GM12878 (cell line): ENCODE data around the gene SPINT1. TPM values are rescaled to one million over a fixed set of nuclear protein-coding genes. Genes with fewer than 3 reads are reported as not detected.

ENCODE experiments used
- ATAC-seq: fragments of 200-7000 bp; cut with Tn5 transposase; 3 replicates; pipeline ENCODE4 v1.9.1; 2020; ENCODE audit warnings: mild to moderate bottlenecking, moderate library complexity
- BruUV-seq: library from RNA; stranded (reverse); fragments of 400-500 nt; replicated peaks from 2 replicates; lab custom pipeline; 2021; lab: Mats Ljungman, UMichigan
- CTCF ChIA-PET: fragments of 300-600 bp; sonication (Branson Sonifier 250); formaldehyde crosslinking; extraction: SDS; loops from one replicate; lab custom pipeline; 2021; ENCODE audit warnings: inconsistent platforms; lab: Yijun Ruan, JAX
- POLR2A ChIA-PET: fragments of 350-600 bp; formaldehyde crosslinking; extraction: SDS; loops from one replicate; lab custom pipeline; 2021; ENCODE audit warnings: inconsistent platforms; lab: Charles Lee
- RAD21 ChIA-PET: fragments of 300-600 bp; sonication (Branson Sonifier 250); formaldehyde crosslinking; loops from one replicate; lab custom pipeline; 2023; ENCODE audit warnings: antibody characterized with exemption; ENCODE audit not compliant: unreplicated experiment; lab: Charles Lee
- SMC1A ChIA-PET: fragments of 300-600 bp; sonication (Branson Sonifier 250); formaldehyde crosslinking; loops from one replicate; lab custom pipeline; 2023; ENCODE audit not compliant: unreplicated experiment, uncharacterized antibody; lab: Charles Lee
- DNase-seq: peaks from one replicate; pipeline ENCODE4 v3.0.0-alpha.2; 2011; ENCODE audit warnings: low read depth, low spot score
- FAIRE-seq: peaks from 3 replicates; lab custom pipeline; 2011; peaks lifted over from hg19 to GRCh38; lab: Jason Lieb, UNC
- H2AFZ ChIP-seq: 2 replicates; pipeline ENCODE4 v1.6.0; 2011; ENCODE audit warnings: low read depth, low read length, control low read depth; ENCODE audit not compliant: control insufficient read depth
- H3K27ac ChIP-seq: 2 replicates; pipeline ENCODE4 v1.5.1; 2011; ENCODE audit warnings: control low read depth; ENCODE audit not compliant: control insufficient read depth, insufficient read depth
- H3K27me3 ChIP-seq, 2 experiments: replicated peaks in 1 of 2; 2 replicates each; pipeline versions ENCODE4 v1.6.0 to v1.6.1; 2011; ENCODE audit warnings: low read length in 1 of 2; ENCODE audit not compliant: control insufficient read depth in 2 of 2, insufficient read depth in 2 of 2
- H3K36me3 ChIP-seq, 2 experiments: 2 replicates each; pipeline ENCODE4 v1.5.1; 2011; ENCODE audit warnings: low read length in 1 of 2; ENCODE audit not compliant: control insufficient read depth in 2 of 2, insufficient read depth in 2 of 2
- H3K4me1 ChIP-seq: 2 replicates; pipeline ENCODE4 v1.6.1; 2011; ENCODE audit warnings: mild to moderate bottlenecking, low read length, moderate library complexity, mixed read lengths; ENCODE audit not compliant: control insufficient read depth, insufficient read depth
- H3K4me2 ChIP-seq: 2 replicates; pipeline ENCODE4 v1.6.0; 2011; ENCODE audit warnings: control low read depth; ENCODE audit not compliant: control insufficient read depth, insufficient read depth
- H3K4me3 ChIP-seq: fragments of 200-600 bp; sonication (generic); 2 replicates; pipeline ENCODE4 v1.5.1; 2016
- H3K79me2 ChIP-seq: 2 replicates; pipeline ENCODE4 v1.6.0; 2011; ENCODE audit warnings: low read length; ENCODE audit not compliant: control insufficient read depth, insufficient read depth
- H3K9ac ChIP-seq: 2 replicates; pipeline ENCODE4 v1.8.0; 2011; ENCODE audit warnings: low read length, control low read depth, mixed read lengths; ENCODE audit not compliant: control insufficient read depth, insufficient read depth
- H3K9me3 ChIP-seq: replicated peaks from 3 replicates; pipeline ENCODE4 v1.5.1; 2011; ENCODE audit warnings: mild to moderate bottlenecking, low read length; ENCODE audit not compliant: control insufficient read depth, insufficient read depth
- H4K20me1 ChIP-seq: 2 replicates; pipeline ENCODE4 v1.6.0; 2011; ENCODE audit not compliant: control insufficient read depth, insufficient read depth
- BCLAF1 ChIP-seq: fragments of 450-650 bp; IDR thresholded peaks from 2 replicates; pipeline ENCODE4 v1.6.1; 2017; ENCODE audit warnings: antibody characterized with exemption, mild to moderate bottlenecking, moderate library complexity
- CBFB ChIP-seq: IDR thresholded peaks from 2 replicates; pipeline ENCODE4 v1.6.1; 2016; ENCODE audit warnings: antibody characterized with exemption, low read depth
- CHD2 ChIP-seq: IDR thresholded peaks from 2 replicates; pipeline ENCODE4 v1.6.1; 2011; ENCODE audit warnings: low read depth, low read length, improper control_type of control experiment, borderline replicate concordance
- EZH2 ChIP-seq: IDR thresholded peaks from 2 replicates; pipeline ENCODE4 v1.6.1; 2012; ENCODE audit warnings: low read depth, mild to moderate bottlenecking, control low read depth, inconsistent platforms, low read length, borderline replicate concordance; ENCODE audit not compliant: control insufficient read depth
- FOS ChIP-seq: IDR thresholded peaks from 3 replicates; pipeline ENCODE4 v1.6.1; 2011; ENCODE audit warnings: borderline replicate concordance; ENCODE audit not compliant: insufficient read length; ENCODE audit errors: extremely low read depth
- MXI1 ChIP-seq: fragments of 150-350 bp; IDR thresholded peaks from 2 replicates; pipeline ENCODE4 v1.6.1; 2011; ENCODE audit warnings: low read depth, mild to moderate bottlenecking, inconsistent platforms, low read length, improper control_type of control experiment
- PRDM15 ChIP-seq: fragments of 450-650 bp; formaldehyde crosslinking; IDR thresholded peaks from 2 replicates; pipeline ENCODE4 v1.4.0; 2020; ENCODE audit warnings: mild to moderate bottlenecking, moderate library complexity
- TAF1 ChIP-seq: IDR thresholded peaks from 2 replicates; pipeline ENCODE4 v1.6.1; 2011; ENCODE audit warnings: mild to moderate bottlenecking, low read depth, low read length, borderline replicate concordance
- ZNF274 ChIP-seq: IDR thresholded peaks from one replicate; pipeline ENCODE4 v1.8.0; 2011; ENCODE audit not compliant: insufficient read length, insufficient read depth
- WGBS: methylation state at CpG from one replicate; pipeline ENCODE4 v1.1.6; 2016; ENCODE audit warnings: low lambda C conversion rate; ENCODE audit not compliant: insufficient replicate concordance, insufficient coverage; ENCODE audit errors: missing lambda C conversion rate; 5-methylcytosine and 5-hydroxymethylcytosine counted together
- in situ Hi-C: fragments of 300-500 bp; cut with MboI; formaldehyde crosslinking; loops from 9 replicates; pipeline ENCODE4 v1.14.3; 2018; ENCODE audit warnings: mixed read lengths
- intact Hi-C: fragments of 100-400 bp; cut with micrococcal nuclease; formaldehyde crosslinking; loops from one replicate; pipeline ENCODE4 v1.14.2; 2022; ENCODE audit not compliant: unreplicated experiment
- polyA plus RNA-seq, 11 experiments: library from polyadenylated mRNA; depleted of rRNA in 4 of 11; unstranded in 6 of 11; stranded (reverse) in 5 of 11; fragments of >200 nt; fragmentation: Nextera tagmentation in 4 of 11; fragmentation: Illumina TruSeq in 1 of 11; extraction: Ambion mirVana in 4 of 11; extraction: Trizol in 1 of 11; gene quantifications; 1 replicate in 1 of 11; 2 replicates in 10 of 11; pipeline versions ENCODE4 v1.2.1 to v1.2.3, GENCODE V29; 2011 to 2016; ENCODE audit warnings: inconsistent platforms in 2 of 11, missing spikeins in 2 of 11, low read depth in 1 of 11
- total RNA-seq, 4 experiments: library from RNA; depleted of rRNA in 3 of 4; stranded (reverse); fragments of >200 nt in 3 of 4; fragmentation: Illumina TruSeq in 1 of 4; extraction: Trizol in 1 of 4; gene quantifications; 2 replicates each; pipeline versions ENCODE4 v1.2.1 to v1.2.3, GENCODE V29; 2013 to 2021

SPINT1 gene
- total and polyA plus RNA-seq, 10 of the 15 experiments (the other 5 are each of a cell fraction or from before 2014, with no cell fraction given) = 3.5 to 28.6 (median 10.2) TPM

GRCh38 chr15:40850576-40851112 is 6.8 kb downstream of the SPINT1 start:
- no peak for ATAC-seq
- Histone ChIP-seq H3K27ac (no peak overlapping the region), H3K4me3 (no peak overlapping the region), H3K36me3 (peaks cover 0 to 2% of the 10 kb centered on the region in 2 experiments; a peak in 2 of 4 replicates), H3K9ac (no peak overlapping the region), H3K9me3 (no peaks in the 10 kb centered on the region), H4K20me1 (no peaks in the 10 kb centered on the region), H3K79me2 (no peaks in the 10 kb centered on the region), H3K4me2 (no peak overlapping the region), H3K27me3 (no peaks in the 10 kb centered on the region), H3K4me1 (peaks cover 23% of the 10 kb centered on the region), H2AFZ (no peak overlapping the region)
- RAD21 ChIA-PET = interaction anchor here (1.4 to 2.6 kb wide), 3 partner anchors 8 to 42 kb away, joined by 5 to 10 read pairs (median 8); no protein-coding TSS in a partner anchor
- 55% methylated on average over 8 of the region's 8 CpGs for WGBS
- no peak for DNase-seq
- in situ Hi-C loops (no loop called here), intact Hi-C loops (no loop called here)
- FAIRE-seq = no peak
- POLR2A ChIA-PET = no interaction called here
- CTCF ChIA-PET = interaction anchor here (0.9 to 8.8 kb wide), 5 partner anchors 8 to 329 kb away, joined by 3 to 140 read pairs (median 9); partner anchors contain the start of gene VPS18
- no TSS peak for BruUV-seq
- no peak for TF ChIP-seq TAF1
- SMC1A ChIA-PET = interaction anchor here (2.1 to 5.0 kb wide), 4 partner anchors 8 to 41 kb away, joined by 8 to 47 read pairs (median 20); no protein-coding TSS in a partner anchor

DNA sequence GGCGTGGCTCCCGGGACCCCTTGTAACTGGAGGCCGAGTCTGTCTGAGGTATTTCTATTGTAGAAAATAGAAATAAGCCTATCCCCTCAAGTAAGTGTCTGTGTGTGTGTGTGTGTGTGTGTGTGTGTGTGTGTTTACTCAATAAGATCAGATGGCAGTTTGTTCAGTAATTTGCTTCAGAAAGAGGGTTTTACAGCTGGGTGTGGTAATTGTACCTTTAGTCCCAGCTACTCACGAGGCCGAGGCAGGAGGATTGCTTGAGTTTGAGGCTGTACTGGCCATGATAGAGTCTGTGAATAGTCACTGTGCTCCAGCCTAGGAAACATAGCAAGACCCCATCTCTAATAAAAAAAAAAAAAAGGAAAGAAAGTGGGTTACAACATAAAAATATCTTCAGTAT is 8.7 kb downstream of the SPINT1 start:
- WGBS = 71% methylated on average over 5 of the region's 5 CpGs
- H3K36me3 ChIP-seq = peaks cover 0 to 2% of the 10 kb centered on the region in 2 experiments; a peak in 2 of 4 replicates
- no peak overlapping the region for H3K9ac ChIP-seq
- H3K27ac ChIP-seq = no peak overlapping the region
- intact Hi-C loops (no loop called here), in situ Hi-C loops (no loop called here)
- H2AFZ ChIP-seq = no peak overlapping the region
- SMC1A ChIA-PET = interaction anchor here (0.6 to 2.5 kb wide), 4 partner anchors 37 to 176 kb away, joined by 3 to 9 read pairs (median 6); partner anchors contain the start of gene VPS18
- H4K20me1 ChIP-seq = no peaks in the 10 kb centered on the region
- BruUV-seq = no TSS peak
- CTCF ChIA-PET = interaction anchor here (1.0 to 5.4 kb wide), 3 partner anchors 39 to 67 kb away, joined by 4 to 32 read pairs (median 9); partner anchors contain the start of gene VPS18
- H3K79me2 ChIP-seq = no peaks in the 10 kb centered on the region
- ATAC-seq (no peak), DNase-seq (no peak), FAIRE-seq (no peak)
- no peak overlapping the region for H3K4me3 ChIP-seq
- no peaks in the 10 kb centered on the region for H3K27me3 ChIP-seq
- H3K4me1 ChIP-seq = peaks cover 4% of the 10 kb centered on the region; the same call in 1 of the 2 replicates
- H3K4me2 ChIP-seq = no peak overlapping the region
- H3K9me3 ChIP-seq = no peaks in the 10 kb centered on the region
- RAD21 ChIA-PET = no interaction called here
- POLR2A ChIA-PET = interaction anchor here (0.6 kb wide), 1 partner anchor 524 kb away, joined by 5 read pairs; no protein-coding TSS in a partner anchor
- no peak for TF ChIP-seq EZH2
- TF ChIP-seq MXI1 = no peak
- no peak for TF ChIP-seq CHD2
- no peak for TF ChIP-seq FOS
- no peak for TF ChIP-seq CBFB
- no peak for TF ChIP-seq BCLAF1
- TF ChIP-seq PRDM15 (CRISPR knock-in tag) = no peak
- no peak for TF ChIP-seq ZNF274
